Femur (tissue), 1 donor: ENCODE data around the gene COL11A2.
"Not testable (repeated sequence)": the region's sequence is repeated elsewhere in the genome, so short reads cannot be mapped to it uniquely, and the experiment has no call there.

Experiments used
- DNase-seq: peaks from one replicate; pipeline ENCODE4 v3.0.0-alpha.2; 2017

COL11A2 gene

DNA sequence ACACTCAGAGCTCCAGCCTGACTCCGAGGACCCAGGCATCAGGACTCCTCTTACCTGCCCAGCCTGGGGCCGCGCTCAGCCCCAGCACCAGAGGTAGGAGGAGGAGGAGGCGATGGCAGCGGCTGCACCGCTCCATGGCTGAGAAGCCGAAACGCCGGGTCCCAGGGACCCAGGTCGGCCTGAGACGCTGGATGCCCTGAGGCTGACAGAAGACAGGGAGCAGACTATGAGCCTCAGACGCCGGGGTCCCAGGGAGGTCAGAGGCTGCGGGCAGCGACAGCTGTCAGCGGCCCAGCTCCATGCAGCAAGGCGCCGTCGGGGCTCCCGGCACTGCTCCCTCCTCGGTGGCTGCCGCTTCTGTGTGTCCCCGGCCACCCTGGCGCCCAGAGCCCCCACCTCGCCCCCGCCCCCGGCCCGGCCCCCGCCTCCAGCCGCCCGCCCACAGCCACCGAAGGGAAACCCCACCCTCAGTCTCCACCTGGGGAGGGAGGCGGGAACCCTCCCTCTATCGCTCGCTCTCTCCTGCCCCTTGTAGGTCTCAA lies at the start of gene COL11A2:
COL11A2 (minus strand) TSS at position 363 of the 542 bp plus-strand sequence; CDS start at position 136, 227 bp downstream.
- peak; percentile 54 for DNase-seq

DNA sequence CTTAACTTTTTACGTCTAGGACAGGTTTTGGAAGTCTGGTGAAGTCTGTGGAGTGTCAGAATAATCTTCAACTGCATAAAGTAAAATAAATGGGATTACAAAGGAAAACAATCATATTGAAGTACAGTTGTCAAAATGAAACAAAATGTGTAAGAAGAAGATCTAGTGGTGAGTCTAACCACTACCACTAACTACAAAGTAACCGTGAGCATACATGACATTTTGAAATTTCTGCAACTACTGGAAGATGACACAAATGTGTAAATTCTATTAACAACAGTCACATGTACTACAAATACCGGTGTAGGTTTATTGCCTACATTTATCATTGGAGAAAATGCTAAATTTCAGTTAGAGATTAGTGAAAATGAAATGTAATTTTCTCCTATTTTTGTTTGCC lies 49.7 kb upstream of the COL11A2 start:
- no peak for DNase-seq

DNA sequence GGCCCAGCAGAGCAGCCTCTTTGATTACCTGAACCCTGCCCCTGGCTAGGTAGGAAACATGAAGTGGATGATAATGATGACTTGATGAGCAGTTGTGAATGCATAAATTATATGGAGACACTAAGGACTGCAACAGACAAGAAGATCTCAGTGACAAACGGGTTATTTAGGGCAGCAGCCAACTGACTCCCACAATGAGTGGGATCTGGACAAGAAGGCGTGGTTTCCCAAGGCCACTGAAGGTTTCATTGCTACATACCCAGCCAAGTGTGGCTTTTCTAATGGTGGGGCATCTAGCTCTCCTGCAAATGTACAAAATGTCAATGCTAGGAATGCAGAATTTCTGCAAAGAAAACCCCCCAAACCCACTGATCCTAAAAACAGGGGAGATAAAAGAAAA lies 45.5 kb upstream of the COL11A2 start:
- no peak for DNase-seq

DNA sequence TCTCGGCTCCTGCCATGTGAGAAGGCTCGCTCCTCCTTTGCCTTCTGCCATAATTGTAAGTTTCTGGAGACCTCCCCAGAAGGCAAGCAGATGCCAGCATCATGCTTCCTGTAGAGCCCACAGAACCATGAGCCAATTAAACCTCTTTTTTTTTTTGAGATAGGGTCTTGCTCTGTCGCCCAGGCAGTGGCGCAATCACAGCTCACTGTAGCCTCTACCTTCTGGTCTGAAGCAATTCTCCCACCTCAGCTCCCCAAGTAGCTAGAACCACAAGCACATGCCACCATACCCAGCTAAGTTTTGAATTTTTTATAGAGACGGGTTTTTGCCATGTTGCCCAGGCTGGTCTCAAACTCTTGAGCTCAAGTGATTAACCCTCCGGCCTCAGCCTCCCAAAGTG lies 44.6 kb upstream of the COL11A2 start:
- DNase-seq, result no peak

DNA sequence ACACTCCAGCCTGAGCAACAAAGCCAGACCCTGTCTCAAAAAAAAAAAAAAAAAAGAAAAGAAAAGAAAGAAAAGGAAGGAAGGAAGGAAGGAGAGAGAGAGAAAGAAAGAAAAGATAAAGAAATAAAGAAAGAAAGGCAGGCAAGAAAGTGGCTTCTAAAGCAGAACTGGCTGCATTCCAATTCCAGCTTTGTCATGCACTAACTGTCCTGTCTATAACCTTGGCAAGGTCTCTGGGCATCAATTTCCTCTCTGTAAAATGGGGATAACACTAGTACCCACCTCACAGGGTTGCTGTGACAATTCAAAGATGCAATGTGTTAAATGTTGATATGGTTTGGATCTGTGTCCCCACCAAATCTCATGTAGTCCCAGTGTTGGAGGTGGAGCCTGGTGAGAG lies 44.1 kb upstream of the COL11A2 start:
- no peak for DNase-seq

DNA sequence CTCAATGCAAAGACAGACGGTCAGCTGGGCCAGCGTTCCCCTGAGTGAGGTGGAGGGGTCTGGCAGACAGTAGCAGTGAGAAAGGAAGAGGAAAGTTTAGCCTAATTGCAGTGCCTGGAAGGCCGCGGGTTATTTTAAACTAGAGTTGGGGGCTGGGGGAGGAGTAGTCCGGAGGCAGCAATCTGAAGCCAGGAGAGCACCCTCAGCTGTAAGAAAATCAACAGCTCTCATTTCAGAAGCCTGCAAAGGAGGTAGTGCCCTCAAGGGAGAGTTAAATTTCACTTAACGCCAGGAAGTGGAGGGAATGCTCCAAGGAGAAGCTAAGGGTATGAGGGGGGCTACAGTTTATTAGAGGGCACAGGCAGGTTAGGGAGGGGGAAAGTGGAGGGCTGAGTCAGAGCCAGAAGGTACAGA lies 43.0 kb upstream of the COL11A2 start:
- no peak for DNase-seq

DNA sequence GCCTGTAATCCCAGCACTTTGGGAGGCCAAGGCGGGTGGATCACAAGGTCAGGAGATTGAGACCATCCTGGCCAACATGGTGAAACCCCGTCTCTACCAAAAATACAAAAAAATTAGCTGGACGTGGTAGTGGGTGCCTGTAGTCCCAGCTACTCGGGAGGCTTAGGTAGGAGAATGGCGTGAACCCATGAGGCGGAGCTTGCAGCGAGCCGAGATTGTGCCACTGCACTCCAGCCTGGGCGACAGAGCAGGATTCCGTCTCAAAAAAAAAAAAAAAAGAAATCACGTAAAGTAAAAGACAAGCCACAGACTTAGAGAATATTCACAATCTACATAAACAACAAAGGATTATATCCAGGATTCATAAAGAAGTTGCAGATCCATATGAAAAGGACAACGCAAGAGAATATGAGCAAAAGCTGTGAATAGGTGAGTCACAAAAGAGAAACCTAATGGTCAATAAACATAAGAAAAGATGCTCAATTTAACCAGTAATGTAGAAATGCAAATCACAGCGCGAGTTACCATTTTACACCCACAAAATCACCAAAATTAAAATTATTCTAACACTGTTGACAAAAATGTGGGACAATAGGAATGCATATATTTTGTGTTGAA lies 34.3 kb upstream of the COL11A2 start:
- not testable (repeated sequence) for DNase-seq

DNA sequence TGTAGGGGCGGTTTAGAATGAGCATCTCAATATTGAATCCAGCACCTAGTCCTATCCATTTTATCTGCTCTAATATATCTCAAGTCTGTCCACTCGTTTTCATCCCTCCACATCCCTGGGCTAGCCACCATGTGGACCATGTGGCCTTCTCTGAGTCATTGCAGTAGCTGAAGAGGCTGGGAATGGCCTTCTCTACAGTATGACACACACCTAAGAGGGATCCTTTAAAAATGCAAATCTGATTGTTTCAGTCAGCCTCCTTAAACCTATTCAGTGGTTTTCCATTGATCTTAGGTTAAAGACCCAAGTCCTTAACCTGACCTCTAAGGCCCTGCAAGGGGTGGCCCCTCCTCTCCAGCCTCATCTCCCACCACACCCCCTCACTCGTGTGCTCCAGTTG lies 25.4 kb upstream of the COL11A2 start:
- no peak for DNase-seq

DNA sequence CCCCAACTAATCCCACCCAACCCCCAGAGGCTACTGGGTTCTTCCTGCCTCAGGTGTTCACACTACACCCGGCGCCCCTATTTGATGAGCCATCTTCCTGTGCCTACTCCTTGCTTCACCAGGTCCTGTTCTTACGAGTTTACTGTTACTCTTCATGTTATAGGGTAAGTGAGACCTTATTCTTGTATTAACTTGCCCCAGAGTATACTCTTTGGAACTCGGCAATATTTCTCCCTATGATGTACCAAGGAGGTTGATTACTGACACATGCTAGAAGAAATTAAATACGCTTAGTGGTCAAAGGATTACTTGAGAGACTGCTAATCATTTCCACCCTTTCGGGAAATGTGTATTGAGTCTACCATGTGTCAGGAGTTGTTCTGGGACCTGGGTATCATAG lies 25.0 kb upstream of the COL11A2 start:
- DNase-seq, result no peak

DNA sequence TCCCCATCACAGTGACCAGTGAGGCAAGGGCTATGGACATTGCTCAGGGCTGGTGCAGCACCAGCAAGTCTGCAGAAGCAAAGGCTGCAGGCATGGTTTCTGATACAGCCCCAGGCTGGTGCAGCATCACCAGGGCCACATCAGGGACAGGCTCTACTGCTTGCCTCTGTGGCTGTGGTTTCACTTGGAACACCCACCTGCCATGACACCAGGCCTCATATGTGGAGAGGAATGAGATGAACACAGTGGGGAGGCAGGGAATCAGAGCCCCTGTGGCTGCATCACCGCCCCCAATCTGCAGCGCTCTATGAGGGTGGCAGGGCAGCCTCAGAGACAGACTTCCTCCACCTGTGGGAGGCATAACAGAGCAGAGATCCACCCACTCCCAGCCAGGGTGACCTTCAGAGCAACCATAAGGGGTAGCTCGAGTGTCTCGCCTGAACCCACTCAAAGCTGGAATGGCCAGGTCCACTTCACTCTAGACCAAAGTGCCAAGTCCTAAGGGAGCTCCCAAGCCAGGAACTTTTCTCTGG lies 23.9 kb upstream of the COL11A2 start:
- no peak for DNase-seq

DNA sequence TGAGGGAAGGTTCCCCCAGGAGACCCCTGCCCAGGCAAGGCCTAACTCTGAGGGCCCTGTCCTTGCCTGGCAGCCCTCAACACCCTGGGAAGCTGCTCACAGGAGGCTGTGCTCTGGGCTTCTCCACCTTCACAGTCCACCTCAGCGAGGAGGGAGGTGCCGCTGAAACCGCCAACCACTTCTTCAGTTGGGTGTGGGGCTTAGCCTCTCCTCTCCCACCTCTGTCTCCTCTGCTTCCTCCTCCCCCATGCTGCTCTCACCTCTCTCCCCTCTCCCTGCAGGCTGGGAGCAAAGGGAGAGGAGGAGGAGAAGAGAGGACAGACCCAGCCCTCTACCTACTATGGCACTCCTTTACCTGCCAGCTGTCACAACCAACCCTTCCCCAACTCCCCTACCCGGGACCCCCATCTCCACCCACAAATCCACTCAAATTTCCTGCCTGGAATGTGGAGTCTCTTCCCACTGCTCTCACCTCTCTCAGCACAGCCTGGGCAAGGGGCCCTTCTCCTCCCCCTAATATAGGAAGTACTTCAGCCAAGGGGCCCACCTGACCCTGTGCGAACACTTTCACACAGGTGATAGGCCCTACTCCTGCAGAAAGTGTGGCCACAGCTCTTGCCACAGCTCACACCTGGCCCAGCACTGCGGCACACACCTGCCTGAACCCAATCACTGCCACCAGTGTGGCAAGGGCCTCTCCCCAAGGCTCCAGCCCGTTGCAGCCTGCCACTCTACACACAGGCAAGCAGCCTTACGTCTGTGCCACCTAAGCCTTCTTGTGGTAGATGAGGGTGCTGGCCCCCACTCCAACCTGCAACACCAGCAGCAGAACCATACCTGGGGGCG lies 23.2 kb upstream of the COL11A2 start:
- no peak for DNase-seq

DNA sequence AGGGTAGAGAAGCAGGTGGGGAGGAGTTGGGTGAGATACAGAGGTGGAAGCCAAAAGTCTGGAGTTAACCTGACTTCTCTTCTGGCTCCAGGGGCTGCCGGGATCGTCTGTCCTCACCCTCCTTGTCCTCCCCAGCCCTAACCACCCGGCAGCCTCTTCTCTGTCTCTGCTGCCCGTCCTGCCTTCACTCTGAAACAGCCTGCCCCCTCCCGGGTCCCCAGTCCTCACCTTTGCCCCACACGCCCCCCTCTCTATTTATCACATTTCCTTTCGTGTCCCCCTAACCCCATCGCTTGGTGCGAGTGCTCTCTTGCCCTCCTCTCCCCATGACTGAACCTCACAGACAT lies 21.7 kb upstream of the COL11A2 start:
- peak; percentile 15 for DNase-seq

DNA sequence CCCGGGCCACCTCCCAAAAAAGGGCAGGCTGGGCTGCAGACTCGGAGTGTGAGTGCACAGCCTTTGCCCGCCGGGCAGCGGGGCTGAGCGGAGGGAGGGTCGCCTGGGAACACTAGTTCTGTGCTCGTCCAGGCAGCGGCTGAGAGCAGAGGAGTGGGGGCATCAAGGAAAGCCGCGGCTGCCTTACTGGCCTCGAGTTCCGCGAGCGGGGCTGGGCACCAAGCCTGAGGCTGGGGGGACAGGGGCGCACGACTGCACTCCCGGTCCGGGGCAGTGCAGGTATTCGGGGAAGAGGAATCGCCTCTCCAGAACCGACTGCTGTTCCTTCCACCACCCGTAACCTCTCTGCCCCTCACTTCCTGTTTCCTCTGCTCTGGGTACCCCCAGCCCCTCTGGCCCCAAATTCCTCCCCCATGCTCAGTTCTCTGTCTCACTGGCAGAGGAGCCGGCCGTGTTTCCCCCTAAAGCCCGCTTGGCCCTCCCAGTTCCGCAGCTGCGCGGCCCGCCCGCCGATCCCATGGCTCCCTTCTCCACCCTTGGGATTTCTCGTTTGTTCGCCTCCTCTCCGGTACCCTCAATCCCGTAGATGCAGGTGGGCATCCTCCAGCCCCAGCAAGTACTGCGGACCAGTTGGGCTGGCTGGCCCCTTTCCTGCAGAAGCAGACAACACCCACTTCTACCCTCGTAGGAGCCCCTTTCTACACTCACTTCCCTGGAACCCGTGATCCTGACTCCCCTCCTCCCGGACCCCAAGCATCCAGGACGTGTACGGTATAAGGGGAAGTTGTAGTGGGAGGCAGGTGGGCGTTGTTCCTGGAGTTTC lies 21.1 kb upstream of the COL11A2 start:
- peak; percentile 66 for DNase-seq

DNA sequence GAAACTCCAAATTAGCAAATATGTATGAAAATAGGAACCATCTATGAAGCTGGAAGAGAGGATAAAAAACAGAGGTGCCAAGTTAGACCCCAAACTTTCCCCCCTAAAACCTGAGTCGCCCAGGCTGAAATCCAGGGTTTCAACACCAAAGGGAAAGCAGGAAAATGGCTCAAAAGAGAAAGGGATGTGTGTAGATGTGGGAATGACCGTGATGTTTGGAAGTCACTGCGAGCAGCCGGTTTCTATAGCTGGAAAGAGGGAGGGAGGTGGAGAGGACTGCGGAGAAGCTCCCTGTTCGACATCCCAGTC lies 20.5 kb upstream of the COL11A2 start:
- DNase-seq, result no peak

DNA sequence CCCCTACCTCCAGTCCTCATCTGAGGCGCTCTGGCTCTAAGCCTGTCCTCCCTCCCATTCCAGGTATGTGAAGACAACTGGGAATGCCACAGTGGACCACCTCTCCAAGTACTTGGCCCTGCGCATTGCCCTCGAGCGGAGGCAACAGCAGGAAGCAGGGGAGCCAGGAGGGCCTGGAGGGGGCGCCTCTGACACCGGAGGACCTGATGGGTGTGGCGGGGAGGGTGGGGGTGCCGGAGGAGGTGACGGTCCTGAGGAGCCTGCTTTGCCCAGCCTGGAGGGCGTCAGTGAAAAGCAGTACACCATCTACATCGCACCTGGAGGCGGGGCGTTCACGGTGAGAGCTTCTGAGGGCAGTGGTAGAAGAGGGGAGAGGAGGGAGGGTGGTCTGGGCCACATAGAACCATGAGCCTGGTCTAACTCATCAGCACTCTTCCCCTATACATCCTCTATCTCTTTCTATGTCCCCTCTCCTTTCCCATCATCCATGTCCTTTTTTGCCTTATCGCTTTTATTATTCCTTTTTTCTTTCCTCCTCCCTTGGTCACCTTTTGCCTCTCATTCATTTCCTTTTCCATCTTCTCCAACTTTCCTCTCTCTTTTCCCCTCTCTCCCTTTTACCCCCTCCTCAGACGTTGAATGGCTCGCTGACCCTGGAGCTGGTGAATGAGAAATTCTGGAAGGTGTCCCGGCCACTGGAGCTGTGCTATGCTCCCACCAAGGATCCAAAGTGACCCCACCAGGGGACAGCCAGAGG lies 19.6 kb upstream of the COL11A2 start:
- DNase-seq, result peak; percentile 20

DNA sequence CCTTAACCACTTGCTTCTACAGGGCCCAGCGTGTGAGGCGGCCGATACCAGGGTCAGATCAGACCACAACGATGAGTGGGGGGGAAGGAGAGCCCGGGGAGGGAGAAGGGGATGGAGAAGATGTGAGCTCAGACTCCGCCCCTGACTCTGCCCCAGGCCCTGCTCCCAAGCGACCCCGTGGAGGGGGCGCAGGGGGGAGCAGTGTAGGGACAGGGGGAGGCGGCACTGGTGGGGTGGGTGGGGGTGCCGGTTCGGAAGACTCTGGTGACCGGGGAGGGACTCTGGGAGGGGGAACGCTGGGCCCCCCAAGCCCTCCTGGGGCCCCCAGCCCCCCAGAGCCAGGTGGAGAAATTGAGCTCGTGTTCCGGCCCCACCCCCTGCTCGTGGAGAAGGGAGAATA lies 18.9 kb upstream of the COL11A2 start:
- no peak for DNase-seq

DNA sequence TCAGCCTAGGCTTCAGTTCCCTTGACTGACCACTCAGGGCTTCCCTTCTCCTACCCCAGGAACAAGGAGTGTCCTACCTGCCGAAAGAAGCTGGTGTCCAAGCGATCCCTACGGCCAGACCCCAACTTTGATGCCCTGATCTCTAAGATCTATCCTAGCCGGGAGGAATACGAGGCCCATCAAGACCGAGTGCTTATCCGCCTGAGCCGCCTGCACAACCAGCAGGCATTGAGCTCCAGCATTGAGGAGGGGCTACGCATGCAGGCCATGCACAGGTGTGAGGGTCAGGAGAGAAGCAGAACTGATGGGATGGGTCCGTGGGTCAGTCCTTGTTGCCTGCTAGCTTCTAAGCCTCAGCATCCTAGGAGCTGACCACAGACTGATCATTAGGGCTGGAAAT lies 17.6 kb upstream of the COL11A2 start:
- DNase-seq, result no peak

DNA sequence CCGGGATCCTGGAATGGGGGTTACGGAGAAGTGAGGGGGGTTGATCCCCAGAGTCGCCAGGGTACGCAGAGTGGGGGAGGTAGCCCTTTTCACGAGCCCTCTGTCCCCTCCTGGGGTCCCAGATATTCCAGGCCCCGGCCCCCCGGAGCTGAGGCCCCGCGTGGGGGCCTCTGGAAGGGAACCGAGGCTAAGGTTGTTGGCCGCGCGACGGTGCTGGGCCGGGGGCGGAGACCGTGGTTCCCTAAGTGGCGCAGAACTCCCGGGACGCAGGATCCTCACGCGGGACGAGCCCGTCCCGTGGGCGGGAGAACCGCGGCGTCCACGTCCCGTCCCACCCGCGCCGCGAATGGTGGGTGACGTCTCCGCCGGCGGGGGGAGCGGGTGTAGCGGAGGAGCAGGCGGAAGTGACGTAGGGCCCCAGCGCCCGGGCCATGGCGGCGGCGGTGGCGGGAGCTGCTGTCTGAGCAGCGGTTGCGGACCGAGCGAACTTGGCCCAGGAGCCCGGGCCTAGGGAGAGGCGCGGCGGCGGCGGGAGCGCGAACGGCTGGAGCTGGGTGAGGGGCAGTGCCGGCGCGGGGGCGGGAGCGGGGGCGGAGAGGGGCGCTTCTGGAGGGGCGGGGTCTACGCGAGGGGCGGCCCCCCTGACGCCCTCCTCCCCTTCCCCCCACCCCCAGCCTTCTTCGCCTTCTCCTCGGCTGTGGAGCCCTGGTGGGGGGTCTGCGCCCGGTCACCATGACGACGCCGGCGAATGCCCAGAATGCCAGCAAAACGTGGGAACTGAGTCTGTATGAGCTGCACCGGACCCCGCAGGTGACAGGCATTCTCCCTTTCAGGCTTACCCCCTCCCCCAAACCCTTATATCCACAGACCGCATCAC lies 16.1 kb upstream of the COL11A2 start, which contains the start of gene RING1:
RING1 (plus strand) TSS at position 410 of the 877 bp plus-strand sequence; CDS start at position 733, 323 bp downstream.
- peak; percentile 93 for DNase-seq

DNA sequence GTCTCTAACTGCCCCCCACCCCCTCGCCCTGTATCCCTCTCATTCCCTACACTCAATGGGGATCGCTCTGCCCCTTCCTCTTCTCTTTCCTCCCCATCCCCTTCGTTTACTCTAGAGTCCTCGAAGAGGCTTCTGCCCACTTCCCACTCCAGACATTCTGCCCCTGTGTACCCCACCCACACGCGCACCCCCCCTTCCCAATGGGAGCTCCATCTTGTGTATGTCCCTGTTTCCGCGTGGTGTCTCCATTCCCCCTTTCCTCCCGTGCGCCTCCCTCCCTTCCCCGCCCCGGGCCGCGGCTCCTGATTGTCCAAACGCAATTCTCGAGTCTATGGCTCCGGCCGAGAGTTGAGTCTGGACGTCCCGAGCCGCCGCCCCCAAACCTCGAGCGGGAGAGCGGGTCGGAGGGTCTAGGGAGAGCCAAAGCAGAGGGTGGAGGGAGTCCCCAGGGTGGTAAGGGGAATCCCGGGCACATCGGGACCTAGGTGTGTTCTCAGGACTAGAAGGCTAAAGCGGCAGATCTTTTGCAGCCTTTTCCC lies 15.4 kb upstream of the COL11A2 start:
- DNase-seq, result peak; percentile 81

DNA sequence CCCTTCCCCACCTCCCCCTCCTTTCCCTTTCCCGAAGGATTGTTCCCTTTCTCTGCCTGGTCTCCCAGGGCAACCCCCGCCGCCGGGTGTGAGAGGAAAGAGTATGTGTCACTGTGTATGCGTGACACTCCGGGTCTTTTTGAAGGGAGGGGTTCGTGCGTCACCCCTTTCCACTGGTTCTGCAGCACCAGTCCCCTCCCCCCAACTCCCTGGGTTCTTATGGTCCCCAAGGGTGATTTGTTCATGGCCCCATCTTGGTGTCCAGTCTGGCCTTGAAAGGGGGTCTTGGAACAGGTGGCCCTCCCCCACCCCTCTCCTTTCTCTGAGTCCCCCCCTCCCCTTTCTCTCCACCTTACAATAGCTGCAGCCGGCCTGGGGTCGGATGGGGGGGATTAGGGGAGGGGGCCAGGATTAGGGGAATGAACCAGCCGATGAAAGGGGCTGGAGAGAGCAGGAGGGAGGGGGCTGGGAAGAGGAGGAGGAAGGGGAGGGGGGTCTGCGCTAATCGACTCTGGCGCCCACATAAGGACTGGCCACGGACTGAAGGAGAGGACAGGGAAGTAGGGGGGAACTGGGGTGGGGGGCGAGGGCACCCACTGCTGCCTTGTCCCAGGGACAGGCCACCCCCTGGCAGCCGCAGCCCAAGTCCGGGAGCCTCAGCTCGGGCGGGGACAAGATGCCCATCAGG lies 14.7 kb upstream of the COL11A2 start:
- peak; percentile 46 for DNase-seq
